ENCODE results near the gene SLC35B1.
A peak's percentile ranks its signal among the peaks of the same experiment; 100 is the strongest.

SLC35B1 gene

GRCh38 chr17:49705254-49705653, 2.5 kb downstream of the SLC35B1 start:
- no peak overlapping the region for H3K27ac ChIP-seq
- TF ChIP-seq ZFX (IDR thresholded peaks at IDR 0.05; ENCODE audit: borderline replicate concordance) (no peak), CTCF (IDR thresholded peaks at IDR 0.05) (no peak)

GRCh38 chr17:49703557-49704277, 4.0 kb downstream of the SLC35B1 start:
- no peak overlapping the region for H3K27ac ChIP-seq
- TF ChIP-seq CTCF (IDR thresholded peaks at IDR 0.05): peak; percentile 48
- TF ChIP-seq ZFX (IDR thresholded peaks at IDR 0.05; ENCODE audit: borderline replicate concordance): no peak

GRCh38 chr17:49700960-49701359, 6.8 kb downstream of the SLC35B1 start:
- TF ChIP-seq CTCF (IDR thresholded peaks at IDR 0.05) (no peak), ZFX (IDR thresholded peaks at IDR 0.05; ENCODE audit: borderline replicate concordance) (no peak)
- H3K27ac ChIP-seq: no peak overlapping the region

GRCh38 chr17:49699966-49700575, 7.7 kb downstream of the SLC35B1 start:
- no peak for TF ChIP-seq CTCF (IDR thresholded peaks at IDR 0.05)
- no peak for TF ChIP-seq ZFX (IDR thresholded peaks at IDR 0.05; ENCODE audit: borderline replicate concordance)
- H3K27ac ChIP-seq: no peak overlapping the region

GRCh38 chr17:49698005-49698404, 9.8 kb downstream of the SLC35B1 start:
- no peak for TF ChIP-seq ZFX (IDR thresholded peaks at IDR 0.05; ENCODE audit: borderline replicate concordance)
- no peak for TF ChIP-seq CTCF (IDR thresholded peaks at IDR 0.05)
- no peak overlapping the region for H3K27ac ChIP-seq

- no peak overlapping the region for H3K27ac ChIP-seq
- no peak for TF ChIP-seq ZFX (IDR thresholded peaks at IDR 0.05; ENCODE audit: borderline replicate concordance)
- TF ChIP-seq CTCF (IDR thresholded peaks at IDR 0.05): no peak
Observed at GRCh38 chr17:49696233-49696761, 11.5 kb downstream of the SLC35B1 start.

GRCh38 chr17:49695698-49696232, 12.0 kb downstream of the SLC35B1 start:
- TF ChIP-seq CTCF (IDR thresholded peaks at IDR 0.05): peak; percentile 54
- no peak for TF ChIP-seq ZFX (IDR thresholded peaks at IDR 0.05; ENCODE audit: borderline replicate concordance)
- H3K27ac ChIP-seq: peak overlapping the region; percentile 59

Measured in 22Rv1 (cell line).